ENCODE results near the gene PHF2. TPM values are rescaled to one million over a fixed set of nuclear protein-coding genes. Genes with fewer than 3 reads are reported as not detected.

Gene PHF2
- polyA plus RNA-seq, 3 donors = 0.40 to 16.0 (median 0.97) TPM

GRCh38 chr9:93644397-93645088 is 68.2 kb downstream of the PHF2 start:
- Mint-ChIP-seq H3K27ac (peak overlapping the region in 1 of 7 donors; percentile 54), H3K36me3 (peaks cover 78 to 86% of the 10 kb centered on the region in 2 donors), H3K9me3 (no peaks in the 10 kb centered on the region), H3K4me1 (no peaks in the 10 kb centered on the region), H3K4me3 (no peak overlapping the region), H3K27me3 (ENCODE audit: low read depth in 3 of 3) (no peaks in the 10 kb centered on the region)
- Histone ChIP-seq H3K9me3 (replicated peaks in 1 of 2; ENCODE audit: control insufficient read depth in 1 of 2, insufficient read depth in 1 of 2, low read length in 2 of 2) (no peaks in the 10 kb centered on the region), H3K27me3 (ENCODE audit: control insufficient read depth in 2 of 2, insufficient read depth in 2 of 2, low read length in 2 of 2) (no peaks in the 10 kb centered on the region), H3K4me1 (ENCODE audit: control insufficient read depth in 1 of 2, insufficient read depth in 2 of 2, low read length in 2 of 2) (no peaks in the 10 kb centered on the region), H3K27ac (ENCODE audit: low read depth in 1 of 2, low read length in 2 of 2) (no peak overlapping the region), H3K4me2 (replicated peaks; ENCODE audit: extremely low read depth, low read length, poor library complexity, severe bottlenecking) (no peak overlapping the region), H3K79me2 (ENCODE audit: insufficient read depth, low read length) (no peaks in the 10 kb centered on the region), H3K9ac (ENCODE audit: insufficient read depth, low read length, poor library complexity, severe bottlenecking) (no peak overlapping the region), H2AFZ (ENCODE audit: insufficient read depth, low read depth, low read length, poor library complexity, severe bottlenecking) (no peak overlapping the region), H3K4me3 (replicated peaks in 1 of 3; ENCODE audit: low read depth in 2 of 3, low read length in 3 of 3) (no peak overlapping the region), H4K20me1 (ENCODE audit: insufficient read depth, low read length) (no peaks in the 10 kb centered on the region), H3K36me3 (replicated peaks in 1 of 2; ENCODE audit: control insufficient read depth in 1 of 2, insufficient read depth in 2 of 2, low read length in 2 of 2) (peaks cover 68 to 99% of the 10 kb centered on the region in 2 donors)
- WGBS (ENCODE audit: insufficient coverage) = 90% methylated on average over 11 of the region's 12 CpGs
- no peak for TF ChIP-seq CTCF (IDR thresholded peaks at IDR 0.05)
- intact Hi-C loops (cut with micrococcal nuclease) = no loop called here
- no peak for DNase-seq

GRCh38 chr9:93645149-93645889 is 68.9 kb downstream of the PHF2 start:
- Histone ChIP-seq H3K9ac (ENCODE audit: insufficient read depth, low read length, poor library complexity, severe bottlenecking) (no peak overlapping the region), H3K27ac (ENCODE audit: low read depth in 1 of 2, low read length in 2 of 2) (no peak overlapping the region), H3K4me3 (replicated peaks in 1 of 3; ENCODE audit: low read depth in 2 of 3, low read length in 3 of 3) (no peak overlapping the region), H3K27me3 (ENCODE audit: control insufficient read depth in 2 of 2, insufficient read depth in 2 of 2, low read length in 2 of 2) (no peaks in the 10 kb centered on the region), H2AFZ (ENCODE audit: insufficient read depth, low read depth, low read length, poor library complexity, severe bottlenecking) (no peak overlapping the region), H3K79me2 (ENCODE audit: insufficient read depth, low read length) (no peaks in the 10 kb centered on the region), H3K4me2 (replicated peaks; ENCODE audit: extremely low read depth, low read length, poor library complexity, severe bottlenecking) (no peak overlapping the region), H3K4me1 (ENCODE audit: control insufficient read depth in 1 of 2, insufficient read depth in 2 of 2, low read length in 2 of 2) (no peaks in the 10 kb centered on the region), H3K36me3 (replicated peaks in 1 of 2; ENCODE audit: control insufficient read depth in 1 of 2, insufficient read depth in 2 of 2, low read length in 2 of 2) (peaks cover 70 to 99% of the 10 kb centered on the region in 2 donors), H4K20me1 (ENCODE audit: insufficient read depth, low read length) (no peaks in the 10 kb centered on the region), H3K9me3 (replicated peaks in 1 of 2; ENCODE audit: control insufficient read depth in 1 of 2, insufficient read depth in 1 of 2, low read length in 2 of 2) (no peaks in the 10 kb centered on the region)
- Mint-ChIP-seq H3K27ac (no peak overlapping the region), H3K27me3 (ENCODE audit: low read depth in 3 of 3) (no peaks in the 10 kb centered on the region), H3K4me1 (no peaks in the 10 kb centered on the region), H3K4me3 (no peak overlapping the region), H3K36me3 (peaks cover 70 to 78% of the 10 kb centered on the region in 2 donors), H3K9me3 (no peaks in the 10 kb centered on the region)
- WGBS (ENCODE audit: insufficient coverage) = 93% methylated on average over 26 of the region's 28 CpGs
- intact Hi-C loops (cut with micrococcal nuclease) = no loop called here
- DNase-seq = no peak
- no peak for TF ChIP-seq CTCF (IDR thresholded peaks at IDR 0.05)

All from CD14-positive monocyte (primary cell).